Measurements from ENCODE around the gene CARS2. TPM values are rescaled to one million over a fixed set of nuclear protein-coding genes. Genes with fewer than 3 reads are reported as not detected.
"Not testable (repeated sequence)": the region's sequence is repeated elsewhere in the genome, so short reads cannot be mapped to it uniquely, and the experiment has no call there.

Gene CARS2
- total RNA-seq, 1 donor from 2014 or later: 101 TPM

DNA sequence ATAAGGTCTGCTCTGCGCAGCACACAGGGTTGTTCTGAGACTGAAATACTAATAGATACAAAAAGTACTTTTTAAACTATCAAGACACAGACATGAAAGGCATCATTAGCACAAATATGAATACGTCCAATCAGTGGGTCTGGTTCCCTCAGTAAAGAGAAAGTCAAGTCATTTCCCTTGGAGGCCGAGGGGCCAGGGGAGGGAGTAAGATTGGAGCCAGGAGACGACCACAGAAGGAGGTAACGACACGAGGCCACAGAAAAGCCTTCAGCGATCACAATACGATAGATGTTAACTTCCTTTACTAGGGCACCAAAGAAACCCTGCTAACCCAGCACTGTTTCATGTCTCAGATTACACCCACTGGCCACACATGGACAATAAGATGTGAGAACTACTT lies 5.3 kb downstream of the CARS2 start:
- DNase-seq: no peak

DNA sequence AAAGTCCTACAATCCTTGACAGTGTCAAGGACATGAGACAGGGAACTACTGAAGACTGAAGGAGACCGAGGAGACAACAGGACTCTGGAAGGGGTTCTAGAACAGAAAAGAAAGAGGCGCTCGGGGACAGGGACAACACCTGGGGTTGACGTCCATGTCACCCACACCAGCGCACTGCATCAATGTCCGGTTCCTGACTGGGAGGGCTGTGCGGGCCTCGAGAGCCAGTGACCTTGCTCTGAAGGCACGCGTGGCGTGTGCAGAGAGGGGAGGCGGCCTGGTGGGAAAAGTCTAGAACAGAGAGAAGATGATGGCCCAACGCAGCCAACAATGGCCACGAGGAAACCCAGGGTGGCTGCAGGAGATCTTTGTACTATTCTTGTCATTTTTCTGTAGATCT lies 5.7 kb downstream of the CARS2 start:
- no peaks in the 10 kb centered on the region for H3K27me3 Mint-ChIP-seq
- no peak overlapping the region for H3K4me3 Mint-ChIP-seq
- no peak for DNase-seq
- peaks cover 66% of the 10 kb centered on the region for H3K36me3 Mint-ChIP-seq (ENCODE audit: low read depth)
- no peak overlapping the region for H3K27ac Mint-ChIP-seq
- no peaks in the 10 kb centered on the region for H3K9me3 Mint-ChIP-seq
- intact Hi-C loops (cut with micrococcal nuclease): no loop called here
- peaks cover 34% of the 10 kb centered on the region for H3K4me1 Mint-ChIP-seq

More for the DNA sequence above, 5.3 kb downstream of the CARS2 start:
- H3K4me3 Mint-ChIP-seq: no peak overlapping the region
- intact Hi-C loops (cut with micrococcal nuclease): no loop called here
- no peak overlapping the region for H3K27ac Mint-ChIP-seq
- H3K36me3 Mint-ChIP-seq (ENCODE audit: low read depth): peaks cover 65% of the 10 kb centered on the region
- H3K4me1 Mint-ChIP-seq: peaks cover 34% of the 10 kb centered on the region
- no peaks in the 10 kb centered on the region for H3K27me3 Mint-ChIP-seq
- H3K9me3 Mint-ChIP-seq: no peaks in the 10 kb centered on the region

DNA sequence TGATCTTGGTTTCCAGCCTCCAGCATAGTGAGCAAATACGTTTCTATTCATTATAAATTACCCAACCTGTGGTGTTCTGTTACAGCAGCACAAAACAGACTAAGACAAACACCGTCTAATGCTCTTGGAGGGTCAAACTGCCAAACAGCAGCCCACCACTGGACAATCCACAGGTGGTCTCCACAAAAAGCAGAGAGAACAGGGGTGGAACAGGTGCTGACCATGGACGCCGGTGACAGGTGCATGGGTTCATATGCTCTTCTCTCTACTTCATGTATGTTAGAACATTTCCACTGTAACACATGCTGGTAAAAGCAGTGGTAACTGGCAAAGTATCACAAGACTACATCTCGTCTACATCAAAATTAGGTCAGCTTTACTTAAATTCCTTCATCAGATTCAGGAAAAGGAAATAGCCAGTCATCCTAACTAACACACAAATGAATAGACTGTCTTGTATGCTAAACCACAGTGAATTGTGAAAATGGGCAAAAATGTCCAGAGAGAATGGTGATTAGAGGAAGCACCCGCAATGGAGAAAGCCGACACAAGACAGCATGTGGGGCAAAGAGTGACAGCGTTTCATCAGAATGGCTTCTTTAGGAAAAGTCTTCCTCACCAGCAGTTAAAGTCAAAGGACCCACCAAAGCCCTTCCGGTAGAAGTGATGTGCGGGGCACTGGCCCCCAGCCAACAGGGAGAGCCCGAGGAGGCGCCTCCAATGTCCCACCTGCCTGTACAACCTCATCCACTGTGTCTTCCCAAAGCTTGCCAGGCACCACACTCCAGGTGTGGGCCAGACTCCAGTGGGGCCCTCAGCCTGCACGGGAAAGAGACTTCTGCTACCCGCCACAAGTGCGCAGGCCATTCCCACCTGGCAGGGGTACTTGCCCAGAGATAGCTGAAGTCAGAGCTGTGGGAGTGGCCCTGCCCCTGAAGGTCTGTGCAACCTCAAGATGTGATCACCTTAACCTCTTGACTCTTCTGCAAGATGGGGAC lies 6.5 kb downstream of the CARS2 start:
- Mint-ChIP-seq H3K9me3 (no peaks in the 10 kb centered on the region), H3K27me3 (no peaks in the 10 kb centered on the region), H3K36me3 (ENCODE audit: low read depth) (peaks cover 67% of the 10 kb centered on the region), H3K27ac (no peak overlapping the region), H3K4me1 (peaks cover 31% of the 10 kb centered on the region), H3K4me3 (no peak overlapping the region)
- no peak for DNase-seq
- intact Hi-C loops (cut with micrococcal nuclease): no loop called here

DNA sequence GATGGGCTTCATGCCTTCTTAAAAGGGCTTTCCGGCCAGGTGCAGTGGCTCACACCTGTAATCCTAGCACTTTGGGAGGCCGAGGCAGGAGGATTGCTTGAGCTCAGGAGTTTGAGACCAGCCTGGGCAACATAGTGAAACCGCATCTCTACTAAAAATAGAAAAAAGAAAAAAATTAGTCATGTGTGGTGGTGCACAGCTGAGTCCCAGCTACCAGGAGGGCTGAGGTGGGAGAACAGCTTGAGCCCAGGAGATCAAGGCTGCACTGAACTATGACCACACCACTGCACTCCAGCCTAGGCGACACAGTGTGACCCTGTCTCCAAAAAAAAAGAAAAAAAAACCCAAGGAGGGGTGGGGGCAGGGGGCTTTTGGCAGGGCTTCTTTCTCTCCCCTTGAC lies 7.2 kb downstream of the CARS2 start:
- Mint-ChIP-seq H3K9me3 (no peaks in the 10 kb centered on the region), H3K4me3 (no peak overlapping the region), H3K36me3 (ENCODE audit: low read depth) (peaks cover 65% of the 10 kb centered on the region), H3K4me1 (peaks cover 29% of the 10 kb centered on the region), H3K27ac (no peak overlapping the region), H3K27me3 (no peaks in the 10 kb centered on the region)
- DNase-seq: no peak
- intact Hi-C loops (cut with micrococcal nuclease): no loop called here

DNA sequence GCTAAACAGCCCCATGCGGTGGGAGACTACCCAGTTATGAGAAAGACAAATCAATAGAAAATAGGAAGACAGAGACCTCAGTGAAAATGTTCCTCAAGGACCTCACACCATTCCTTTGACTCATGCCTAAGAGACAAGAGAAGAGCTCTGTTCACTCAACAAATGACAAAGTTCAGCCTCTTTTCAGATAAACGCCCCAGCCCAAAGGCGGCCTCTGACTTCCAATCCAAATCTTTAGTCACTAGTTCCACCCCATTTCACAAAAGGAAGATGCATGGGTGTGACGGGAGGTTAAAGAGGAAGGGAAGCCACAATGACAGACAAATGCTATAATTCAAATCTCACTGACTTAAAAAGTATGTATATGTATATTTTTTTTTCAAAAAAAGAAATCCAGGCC lies 8.1 kb downstream of the CARS2 start:
- no peak for DNase-seq
- Mint-ChIP-seq H3K36me3 (ENCODE audit: low read depth) (peaks cover 59% of the 10 kb centered on the region), H3K27me3 (no peaks in the 10 kb centered on the region), H3K4me1 (peaks cover 24% of the 10 kb centered on the region), H3K27ac (no peak overlapping the region), H3K9me3 (no peaks in the 10 kb centered on the region), H3K4me3 (no peak overlapping the region)
- intact Hi-C loops (cut with micrococcal nuclease): no loop called here

DNA sequence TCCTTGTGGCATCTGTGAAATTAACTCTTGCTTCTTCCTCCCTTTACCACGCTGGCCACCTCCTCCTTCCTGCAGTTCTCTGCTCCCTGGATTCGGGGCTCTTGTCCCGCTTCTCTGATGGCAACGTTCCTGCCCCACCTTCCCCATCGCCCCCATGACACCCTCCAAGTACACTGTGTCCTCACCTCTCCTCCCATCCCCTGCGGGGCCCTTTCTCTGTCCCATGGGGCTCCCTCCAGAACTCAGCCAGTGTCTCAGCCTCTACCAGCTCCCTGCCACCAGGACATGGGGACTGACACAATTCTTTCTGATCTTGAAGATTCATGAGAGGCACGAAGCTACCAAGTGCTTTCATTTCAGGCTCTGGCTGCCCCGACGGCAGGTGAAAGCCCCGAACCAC lies 9.1 kb downstream of the CARS2 start:
- DNase-seq: no peak
- Mint-ChIP-seq H3K27me3 (no peaks in the 10 kb centered on the region), H3K27ac (peak overlapping the region; percentile 69), H3K36me3 (ENCODE audit: low read depth) (peaks cover 55% of the 10 kb centered on the region), H3K4me1 (peaks cover 18% of the 10 kb centered on the region), H3K9me3 (no peaks in the 10 kb centered on the region), H3K4me3 (no peak overlapping the region)
- intact Hi-C loops (cut with micrococcal nuclease): no loop called here

DNA sequence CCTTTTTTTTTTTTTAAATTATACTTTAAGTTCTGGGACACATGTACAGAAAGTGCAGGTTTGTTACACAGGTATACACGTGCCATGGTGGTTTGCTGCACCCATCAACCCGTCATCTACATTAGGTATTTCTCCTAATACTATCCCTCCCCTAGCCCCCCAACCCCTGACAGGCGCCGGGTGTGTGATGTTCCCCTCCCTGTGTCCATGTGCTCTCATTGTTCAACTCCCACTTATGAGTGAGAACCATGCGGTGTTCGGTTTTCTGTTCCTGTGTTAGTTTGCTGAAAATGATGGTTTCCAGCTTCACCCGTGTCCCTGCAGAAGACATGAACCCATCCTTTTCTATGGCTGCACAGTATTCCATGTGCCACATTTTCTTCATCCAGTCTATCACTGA lies 10.1 kb downstream of the CARS2 start:
- intact Hi-C loops (cut with micrococcal nuclease); H3K4me3 Mint-ChIP-seq; DNase-seq; H3K27me3 Mint-ChIP-seq; H3K9me3 Mint-ChIP-seq: not testable (repeated sequence)
- peak overlapping the region; percentile 15 for H3K27ac Mint-ChIP-seq
- peaks cover 53% of the 10 kb centered on the region for H3K36me3 Mint-ChIP-seq (ENCODE audit: low read depth)
- peaks cover 18% of the 10 kb centered on the region for H3K4me1 Mint-ChIP-seq

DNA sequence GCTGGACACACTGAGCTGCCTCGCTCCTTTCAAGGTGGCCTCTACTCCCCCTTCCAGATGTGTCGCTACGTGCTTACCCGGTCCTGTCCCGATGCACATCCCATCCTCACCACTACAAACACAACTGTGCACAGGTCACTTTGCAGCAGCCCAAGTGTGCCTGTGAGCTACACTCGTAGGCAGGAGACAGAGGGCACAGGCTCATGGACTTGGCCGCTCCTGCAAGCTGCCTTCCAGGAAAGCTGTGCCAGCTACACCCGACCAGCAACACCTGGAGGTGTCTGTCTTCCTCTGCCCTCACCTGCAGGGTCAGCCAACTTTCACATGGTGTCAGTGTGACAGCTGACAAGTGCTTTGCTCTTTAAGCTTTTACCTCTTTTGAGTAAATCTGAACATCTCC lies 15.4 kb downstream of the CARS2 start:
- Mint-ChIP-seq H3K27me3 (no peaks in the 10 kb centered on the region), H3K27ac (no peak overlapping the region), H3K36me3 (ENCODE audit: low read depth) (peaks cover 17% of the 10 kb centered on the region), H3K4me1 (peaks cover under 1% of the 10 kb centered on the region), H3K4me3 (no peak overlapping the region), H3K9me3 (no peaks in the 10 kb centered on the region)
- DNase-seq: no peak
- intact Hi-C loops (cut with micrococcal nuclease): no loop called here

DNA sequence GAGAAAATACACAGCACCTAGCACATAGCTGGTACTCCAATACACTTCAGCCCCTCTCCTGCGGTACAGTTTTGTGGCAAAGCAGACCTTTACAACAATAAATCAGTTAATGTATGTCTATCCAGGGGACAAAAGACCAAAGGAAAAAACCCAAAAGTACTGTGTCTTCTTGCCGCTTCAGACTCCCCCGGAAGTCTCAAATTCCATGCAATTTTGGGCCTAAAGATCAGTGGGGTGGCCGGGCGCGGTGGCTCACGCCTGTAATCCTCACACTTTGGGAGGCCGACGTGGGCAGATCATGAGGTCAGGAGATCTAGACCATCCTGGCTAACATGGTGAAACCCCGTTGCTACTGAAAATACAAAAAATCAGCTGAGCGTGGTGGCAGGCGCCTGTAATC lies 16.2 kb downstream of the CARS2 start:
- Mint-ChIP-seq H3K4me1 (peaks cover 1% of the 10 kb centered on the region), H3K27ac (no peak overlapping the region), H3K4me3 (no peak overlapping the region), H3K36me3 (ENCODE audit: low read depth) (peaks cover 21% of the 10 kb centered on the region), H3K27me3 (no peaks in the 10 kb centered on the region), H3K9me3 (no peaks in the 10 kb centered on the region)
- DNase-seq: no peak
- intact Hi-C loops (cut with micrococcal nuclease): no loop called here

DNA sequence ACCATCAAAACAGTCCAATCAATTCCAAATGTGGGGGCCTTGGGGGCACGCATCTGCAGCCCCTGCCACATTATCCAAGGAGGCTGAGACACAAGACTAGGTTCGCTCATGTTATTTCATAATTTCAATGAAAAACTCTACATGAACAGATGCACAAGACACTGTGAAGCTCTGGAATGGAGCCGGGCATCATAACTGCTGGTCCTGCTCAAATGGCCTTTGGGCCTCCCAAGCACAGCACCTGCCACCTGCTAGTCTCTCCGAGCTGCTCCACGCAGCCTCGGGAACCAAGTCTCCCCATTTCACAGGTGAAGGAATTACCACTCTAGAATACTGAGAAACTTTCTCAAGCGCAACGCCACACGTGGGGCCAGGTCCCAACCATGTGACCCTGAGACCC lies 16.9 kb downstream of the CARS2 start:
- Mint-ChIP-seq H3K27ac (no peak overlapping the region), H3K4me1 (peaks cover 1% of the 10 kb centered on the region), H3K27me3 (no peaks in the 10 kb centered on the region), H3K4me3 (no peak overlapping the region), H3K36me3 (ENCODE audit: low read depth) (peaks cover 20% of the 10 kb centered on the region), H3K9me3 (no peaks in the 10 kb centered on the region)
- intact Hi-C loops (cut with micrococcal nuclease): no loop called here
- DNase-seq: no peak

DNA sequence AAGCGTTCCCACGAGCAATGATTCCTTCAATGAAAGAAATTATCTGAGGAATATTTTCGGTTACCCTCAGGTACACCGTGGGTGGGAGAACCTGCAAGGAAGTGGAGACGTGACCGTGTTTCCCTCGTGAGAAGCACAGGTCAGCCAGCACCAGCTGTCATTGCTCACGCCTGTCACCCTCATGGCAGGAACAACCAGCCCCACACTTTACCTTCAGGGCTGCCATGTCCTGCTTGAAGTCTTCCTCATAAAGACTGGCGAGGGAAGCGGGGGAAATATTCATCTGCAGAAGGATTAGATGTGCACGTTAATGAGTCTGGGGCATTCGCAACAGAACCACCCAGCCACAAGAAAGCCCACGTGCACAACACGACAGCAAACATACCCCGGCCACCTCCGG lies 18.2 kb downstream of the CARS2 start:
- H3K27ac Mint-ChIP-seq: no peak overlapping the region

DNA sequence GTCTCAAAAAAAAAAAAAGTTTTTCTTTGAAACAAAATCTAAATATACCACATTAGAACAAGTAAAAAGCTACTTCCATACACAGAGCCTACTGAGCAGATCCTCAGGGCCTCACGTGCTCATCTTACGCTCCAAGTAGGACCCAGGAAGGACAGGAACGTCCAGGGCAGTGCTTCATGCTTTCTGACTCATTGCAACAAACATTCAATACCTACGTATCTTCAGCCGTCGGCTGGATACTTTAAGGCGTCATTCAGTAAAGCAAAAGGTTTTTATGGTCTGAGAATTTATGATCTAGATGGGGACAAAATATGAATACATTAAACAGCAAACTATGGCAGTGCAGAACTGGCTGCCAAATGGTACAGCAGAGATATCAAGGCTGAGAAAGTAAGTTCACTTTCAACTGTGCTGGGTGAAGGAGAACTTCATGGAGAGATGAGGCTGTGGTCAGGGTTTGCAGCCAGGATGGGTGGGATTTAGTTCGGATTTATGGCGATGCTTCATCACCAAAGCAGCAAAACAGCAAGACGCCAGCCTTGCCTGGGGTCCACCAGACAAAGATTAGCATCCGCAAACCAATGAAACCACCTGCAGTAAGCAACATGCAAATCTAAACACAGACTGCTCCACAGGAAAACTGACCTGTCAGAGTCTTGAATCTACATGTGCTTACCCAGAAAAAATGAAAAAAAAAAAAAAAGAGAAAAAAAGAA lies 20.5 kb downstream of the CARS2 start:
- Mint-ChIP-seq H3K36me3 (ENCODE audit: low read depth) (peaks cover 30% of the 10 kb centered on the region), H3K27me3 (no peaks in the 10 kb centered on the region), H3K9me3 (no peaks in the 10 kb centered on the region), H3K27ac (no peak overlapping the region), H3K4me3 (no peak overlapping the region), H3K4me1 (peaks cover 1% of the 10 kb centered on the region)
- intact Hi-C loops (cut with micrococcal nuclease): no loop called here
- DNase-seq: no peak

More for the DNA sequence above, 18.2 kb downstream of the CARS2 start:
- Mint-ChIP-seq H3K9me3 (no peaks in the 10 kb centered on the region), H3K36me3 (ENCODE audit: low read depth) (peaks cover 27% of the 10 kb centered on the region), H3K4me1 (peaks cover 1% of the 10 kb centered on the region), H3K4me3 (no peak overlapping the region), H3K27me3 (no peaks in the 10 kb centered on the region)
- intact Hi-C loops (cut with micrococcal nuclease): no loop called here
- DNase-seq: no peak

DNA sequence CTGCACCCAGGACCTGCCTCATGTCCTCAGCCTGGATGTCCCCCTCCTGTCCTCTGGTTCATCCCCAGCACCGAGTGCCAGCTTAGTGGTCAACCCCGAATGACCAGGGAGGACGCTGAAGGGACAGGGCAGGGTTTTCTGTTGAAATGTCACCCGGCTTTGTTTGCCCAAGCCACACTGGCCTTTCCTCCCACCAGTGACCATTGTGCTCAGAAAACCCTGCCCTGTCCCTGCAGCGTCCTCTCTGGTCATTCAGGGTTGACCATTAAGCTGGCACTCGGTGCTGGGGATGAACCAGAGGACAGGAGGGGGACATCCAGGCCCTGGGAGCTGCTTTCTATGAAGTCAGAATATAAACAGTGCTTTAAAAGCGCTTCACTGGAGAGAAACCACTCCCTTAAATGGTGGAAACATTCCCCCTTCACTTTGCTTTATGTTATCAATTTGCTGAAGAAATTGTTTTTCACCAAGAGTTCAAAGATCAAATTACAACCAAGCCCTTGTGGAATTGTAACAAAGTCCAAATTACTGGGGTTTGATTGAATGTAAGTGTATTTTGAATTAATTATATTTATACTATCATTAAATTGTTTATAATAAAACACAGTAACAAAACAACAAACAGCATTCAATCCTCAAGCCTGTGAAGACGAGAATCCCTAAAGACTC lies 21.4 kb downstream of the CARS2 start:
- H3K27me3 Mint-ChIP-seq: no peaks in the 10 kb centered on the region
- no peaks in the 10 kb centered on the region for H3K9me3 Mint-ChIP-seq
- peaks cover 34% of the 10 kb centered on the region for H3K36me3 Mint-ChIP-seq (ENCODE audit: low read depth)
- peaks cover 1% of the 10 kb centered on the region for H3K4me1 Mint-ChIP-seq
- intact Hi-C loops (cut with micrococcal nuclease): no loop called here
- H3K27ac Mint-ChIP-seq: no peak overlapping the region
- H3K4me3 Mint-ChIP-seq: no peak overlapping the region
- no peak for DNase-seq

DNA sequence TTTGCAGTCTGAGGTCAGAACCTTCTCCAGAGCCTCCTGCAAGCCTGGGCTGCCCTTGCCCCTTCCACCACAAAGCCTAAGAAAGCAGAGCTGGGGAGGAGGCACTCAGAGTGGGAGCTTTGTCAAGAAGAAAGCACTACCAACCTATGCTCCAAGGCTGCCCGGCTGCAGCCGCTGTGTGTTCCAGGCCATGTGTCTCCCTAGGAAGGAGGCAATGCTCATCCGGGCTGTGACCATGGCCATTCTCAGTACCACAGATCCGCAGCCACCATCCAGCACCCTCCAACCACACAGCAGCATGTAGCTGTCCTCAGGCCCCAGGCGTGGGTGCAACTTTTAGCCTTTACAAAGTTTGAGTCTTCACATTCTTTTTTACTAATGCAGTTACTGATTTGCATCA lies 22.0 kb downstream of the CARS2 start:
- Mint-ChIP-seq H3K4me3 (no peak overlapping the region), H3K27ac (no peak overlapping the region), H3K36me3 (ENCODE audit: low read depth) (peaks cover 39% of the 10 kb centered on the region)

More for the DNA sequence above, 22.0 kb downstream of the CARS2 start:
- DNase-seq: no peak
- Mint-ChIP-seq H3K27me3 (no peaks in the 10 kb centered on the region), H3K9me3 (no peaks in the 10 kb centered on the region), H3K4me1 (peaks cover 1% of the 10 kb centered on the region)
- intact Hi-C loops (cut with micrococcal nuclease): loop anchor here (2.0 kb wide), 1 partner anchor 135 kb away; no protein-coding TSS in a partner anchor

Data from activated CD4-positive, alpha-beta T cell treated with anti-CD3 and anti-CD28 coated beads, Interleukin-2, amount 10 ng/mL, durations not matched to agents 24 days and 14 days (primary cell).